Hematopoietic multipotent progenitor cell treated with erythropoietin and hydrocortisone succinate and interleukin-3 and kit ligand, for 17 days (in vitro differentiated cells): ENCODE measurements around the gene ARHGAP28.
"Not testable (repeated sequence)": the region's sequence is repeated elsewhere in the genome, so short reads cannot be mapped to it uniquely, and the experiment has no call there.

Experiments used
- DNase-seq: peaks from one replicate; pipeline ENCODE4 v3.0.0-alpha.2; 2015; ENCODE audit warnings: low spot score

ARHGAP28 gene

DNA sequence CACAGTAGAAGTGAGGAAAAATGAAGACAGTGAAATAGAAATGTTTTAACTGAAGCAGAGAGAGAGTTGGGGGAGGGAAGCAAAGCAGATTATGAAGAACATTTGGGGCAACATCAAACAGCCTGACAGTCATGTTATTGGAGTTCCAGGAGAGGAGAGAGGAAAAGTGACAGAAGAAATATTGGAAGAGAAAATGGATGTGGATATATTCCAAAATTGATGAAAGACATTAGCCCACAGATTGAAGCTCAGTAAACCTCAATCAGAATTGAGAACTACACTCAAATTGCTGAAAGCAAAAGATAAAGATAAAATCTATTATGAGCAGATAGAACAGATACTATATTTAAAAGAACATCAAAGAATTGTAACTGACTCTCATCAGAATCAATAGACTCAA, 90.8 kb downstream of the ARHGAP28 start:
- DNase-seq: no peak

DNA sequence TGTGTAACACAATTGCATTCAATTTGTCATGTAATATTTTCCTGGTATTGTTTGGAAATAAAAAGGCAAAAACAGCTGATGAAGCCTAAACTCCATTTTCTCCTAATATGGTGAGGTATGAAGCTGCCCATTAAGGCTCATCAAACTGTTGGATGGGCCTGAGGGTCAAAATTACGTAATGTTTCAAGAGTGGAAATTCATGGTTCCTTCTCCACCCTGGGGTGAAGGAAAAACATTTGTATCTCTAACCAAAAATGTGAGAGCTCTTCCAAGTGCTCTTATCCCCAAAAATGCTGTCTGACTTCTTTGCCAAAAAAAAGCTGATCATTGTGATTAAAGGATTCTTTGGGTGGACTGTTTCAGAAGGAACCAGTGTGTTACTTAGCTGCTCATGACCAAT, 91.8 kb downstream of the ARHGAP28 start:
- no peak for DNase-seq

DNA sequence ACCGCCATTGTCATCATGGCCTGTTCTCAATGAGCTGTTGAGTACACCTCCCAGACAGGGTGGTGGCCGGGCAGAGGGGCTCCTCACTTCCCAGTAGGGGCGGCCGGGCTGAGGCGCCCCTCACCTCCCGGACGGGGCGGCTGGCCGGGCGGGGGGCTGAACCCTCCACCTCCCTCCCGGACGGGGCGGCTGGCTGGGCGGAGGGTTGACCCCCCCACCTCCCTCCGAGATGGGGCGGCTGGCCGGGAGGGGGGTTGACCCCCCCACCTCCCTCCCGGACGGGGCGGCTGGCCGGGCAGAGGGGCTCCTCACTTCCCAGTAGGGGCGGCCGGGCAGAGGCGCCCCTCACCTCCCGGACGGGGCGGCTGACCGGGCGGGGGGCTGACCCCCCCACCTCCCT, 97.6 kb downstream of the ARHGAP28 start:
- DNase-seq: not testable (repeated sequence)

GRCh38 chr18:6827566-6827965, 98.0 kb downstream of the ARHGAP28 start:
- DNase-seq: not testable (repeated sequence)

- no peak for DNase-seq
These were observed 101.4 kb downstream of the ARHGAP28 start for GRCh38 chr18:6830916-6831315.

GRCh38 chr18:6835345-6835744, 105.8 kb downstream of the ARHGAP28 start:
- DNase-seq: no peak

- no peak for DNase-seq
These were observed 106.8 kb downstream of the ARHGAP28 start for GRCh38 chr18:6836331-6836730.

DNA sequence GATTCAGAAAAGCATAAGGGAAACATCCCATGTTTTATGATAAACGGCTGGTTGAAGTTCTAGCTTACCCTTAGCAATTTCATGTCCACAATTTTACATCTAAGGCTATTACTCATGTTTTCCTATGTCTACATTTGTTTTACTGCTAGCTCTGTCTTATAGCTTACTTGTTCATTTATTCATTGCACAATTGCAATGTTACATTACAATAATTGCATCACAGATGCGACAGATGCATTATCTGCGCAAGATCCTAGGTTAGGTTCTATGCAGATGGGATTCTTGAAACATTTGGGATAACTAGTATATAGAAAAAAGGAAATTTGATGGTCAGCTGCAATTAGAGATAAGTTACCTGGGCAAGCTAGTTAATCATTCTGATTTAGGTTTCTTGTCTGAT, 108.4 kb downstream of the ARHGAP28 start:
- no peak for DNase-seq

- DNase-seq: no peak
These were observed 112.6 kb downstream of the ARHGAP28 start for GRCh38 chr18:6842081-6842480.

DNA sequence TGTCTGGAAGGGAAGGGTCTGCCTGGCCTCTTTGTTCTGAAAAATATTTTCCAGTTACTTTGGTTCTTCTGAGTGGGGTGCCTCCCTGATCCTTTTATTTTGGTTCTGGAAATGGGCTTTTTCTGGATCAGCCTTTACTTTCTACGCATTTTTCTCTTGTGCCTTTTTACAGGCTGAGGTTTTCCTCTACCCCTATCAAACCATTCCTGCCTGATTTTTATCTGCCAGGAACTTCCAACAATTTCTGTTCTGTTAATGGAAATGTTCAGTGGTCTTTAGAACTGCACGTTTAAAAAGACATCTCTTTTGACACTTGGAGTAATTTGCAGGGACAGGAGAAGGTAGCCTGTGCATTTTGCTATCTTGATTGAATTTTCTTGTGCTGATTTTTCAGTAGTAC, 113.8 kb downstream of the ARHGAP28 start:
- DNase-seq: no peak

- not testable (repeated sequence) for DNase-seq
These were observed 116.0 kb downstream of the ARHGAP28 start for GRCh38 chr18:6845521-6845920.

GRCh38 chr18:6850396-6850795, 120.9 kb downstream of the ARHGAP28 start:
- DNase-seq: no peak

DNA sequence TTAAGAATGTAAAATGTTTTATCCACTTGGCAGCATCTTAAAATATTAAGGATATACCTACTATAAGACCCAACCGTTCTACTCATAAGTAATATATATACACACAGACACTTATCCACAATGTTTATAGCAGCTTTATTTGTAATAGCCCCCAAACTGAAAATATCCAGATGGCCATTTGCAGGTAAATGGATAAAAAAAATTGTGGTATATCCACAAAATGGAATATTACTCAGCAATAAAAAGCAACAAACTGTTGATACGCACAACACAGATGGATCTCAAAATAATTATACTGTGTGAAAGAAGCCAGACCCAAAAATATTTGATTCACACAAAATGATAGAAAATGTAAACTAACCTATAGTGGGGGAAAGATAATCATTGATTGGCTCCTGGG, 122.0 kb downstream of the ARHGAP28 start:
- no peak for DNase-seq

- DNase-seq: no peak
These were observed 125.3 kb downstream of the ARHGAP28 start for GRCh38 chr18:6854811-6855210.

DNA sequence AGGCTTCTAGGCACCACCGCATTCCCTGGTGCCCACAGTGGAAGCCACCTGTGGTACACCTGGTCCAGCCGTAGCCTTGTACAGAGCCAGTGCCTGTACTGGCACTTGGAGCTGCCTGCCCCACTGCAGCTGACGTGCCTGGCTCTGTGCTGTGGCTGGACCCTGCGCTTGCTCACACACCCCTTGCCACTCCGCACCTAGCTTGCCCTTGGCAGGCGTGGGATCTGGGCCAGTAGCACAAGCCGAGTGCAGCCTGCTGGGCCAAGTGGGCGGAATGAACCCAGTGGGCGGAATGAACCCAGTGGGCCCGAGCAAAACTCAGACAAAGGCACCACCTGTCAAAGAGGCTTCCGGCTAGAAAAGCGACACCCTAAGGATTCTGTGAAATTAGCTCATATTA, 126.3 kb downstream of the ARHGAP28 start:
- no peak for DNase-seq

DNA sequence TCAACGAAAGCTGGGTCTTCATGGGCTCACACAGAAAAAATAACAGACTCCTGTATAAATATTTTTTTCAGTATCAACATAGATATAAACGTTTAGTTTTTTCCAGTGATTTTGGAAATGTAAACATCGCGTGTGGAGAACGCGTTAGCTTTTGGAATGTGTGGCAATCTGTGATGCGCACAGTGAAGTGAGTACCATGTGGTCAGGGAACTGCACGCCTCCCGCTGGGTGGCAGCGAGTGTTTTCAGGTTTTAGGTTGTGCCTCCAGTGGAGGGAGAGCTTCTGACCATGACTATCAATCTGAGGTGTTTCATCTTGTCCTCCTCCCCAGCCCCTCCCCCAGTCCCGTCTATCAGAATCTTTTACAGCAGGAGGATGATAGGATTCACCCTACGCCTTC, 127.8 kb downstream of the ARHGAP28 start:
- no peak for DNase-seq

- no peak for DNase-seq
These were observed 130.3 kb downstream of the ARHGAP28 start for GRCh38 chr18:6859676-6860422.

GRCh38 chr18:6860804-6861448, 131.4 kb downstream of the ARHGAP28 start:
- no peak for DNase-seq

GRCh38 chr18:6865251-6865650, 135.7 kb downstream of the ARHGAP28 start:
- no peak for DNase-seq

- no peak for DNase-seq
These were observed 137.1 kb downstream of the ARHGAP28 start for GRCh38 chr18:6866552-6867085.

- no peak for DNase-seq
These were observed 138.5 kb downstream of the ARHGAP28 start for GRCh38 chr18:6868033-6868432.

- DNase-seq: no peak
These were observed 142.1 kb downstream of the ARHGAP28 start for GRCh38 chr18:6871566-6871965.

- no peak for DNase-seq
These were observed 143.7 kb downstream of the ARHGAP28 start for GRCh38 chr18:6873040-6873751.
